NCI-H1092 treated with DMSO at 0.1 percent for 48 hours (cell line): ENCODE measurements around the gene CMIP.

ENCODE experiments used
- DNase-seq: peaks from one replicate; lab custom pipeline; 2025; lab: John Stamatoyannopoulos, UW

CMIP gene

DNA sequence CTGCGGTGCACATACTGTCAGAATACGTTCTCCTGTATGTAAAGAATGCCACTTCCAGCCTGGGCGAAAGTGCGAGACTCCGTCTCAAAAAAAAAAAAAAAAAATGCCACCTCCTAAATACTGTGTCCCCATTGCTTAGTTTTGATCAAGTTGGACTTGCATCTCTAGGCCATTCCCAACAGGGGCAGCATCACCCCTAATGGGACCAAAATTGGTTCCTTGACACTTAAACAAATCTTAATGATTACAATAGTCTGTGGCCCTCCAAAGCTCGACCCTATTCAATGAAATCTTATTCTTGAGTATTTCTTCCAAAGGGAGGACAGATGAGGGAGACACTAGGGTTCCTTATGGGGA is 179.8 kb downstream of the CMIP start:
- no peak for DNase-seq

GRCh38 chr16:81624760-81625543 is 180.3 kb downstream of the CMIP start:
- DNase-seq = peak; percentile 36

DNA sequence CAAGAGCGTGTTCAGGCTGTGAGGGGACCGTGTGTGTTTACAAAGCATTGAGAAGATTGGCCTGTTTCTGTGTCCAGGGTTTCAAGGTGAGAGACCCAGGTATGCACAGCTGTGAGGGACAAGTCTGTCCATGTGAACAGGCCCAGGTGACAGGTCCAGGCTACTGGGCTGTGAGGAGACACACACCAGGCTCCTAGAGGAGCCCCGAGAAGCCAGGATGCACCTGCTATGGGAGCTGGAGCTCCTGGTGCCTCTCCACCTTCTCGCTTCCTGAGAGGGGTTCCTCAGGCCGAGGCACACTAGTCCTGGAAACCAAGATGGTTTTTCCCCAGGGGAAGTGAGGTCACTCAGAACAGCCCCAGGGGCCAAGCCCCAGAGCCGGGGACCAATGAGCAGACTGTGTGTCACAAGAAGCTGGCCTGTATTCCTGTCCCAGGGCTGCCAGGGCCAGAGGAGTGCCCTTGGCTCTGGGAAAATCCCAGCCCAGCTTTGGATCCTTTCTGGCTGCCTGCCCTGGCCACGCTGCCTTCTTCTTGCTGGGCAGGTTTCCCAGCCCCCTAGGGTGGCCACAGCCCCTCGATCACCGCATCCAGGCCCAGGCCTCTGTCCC is 181.0 kb downstream of the CMIP start:
- DNase-seq = peak; percentile 67

DNA sequence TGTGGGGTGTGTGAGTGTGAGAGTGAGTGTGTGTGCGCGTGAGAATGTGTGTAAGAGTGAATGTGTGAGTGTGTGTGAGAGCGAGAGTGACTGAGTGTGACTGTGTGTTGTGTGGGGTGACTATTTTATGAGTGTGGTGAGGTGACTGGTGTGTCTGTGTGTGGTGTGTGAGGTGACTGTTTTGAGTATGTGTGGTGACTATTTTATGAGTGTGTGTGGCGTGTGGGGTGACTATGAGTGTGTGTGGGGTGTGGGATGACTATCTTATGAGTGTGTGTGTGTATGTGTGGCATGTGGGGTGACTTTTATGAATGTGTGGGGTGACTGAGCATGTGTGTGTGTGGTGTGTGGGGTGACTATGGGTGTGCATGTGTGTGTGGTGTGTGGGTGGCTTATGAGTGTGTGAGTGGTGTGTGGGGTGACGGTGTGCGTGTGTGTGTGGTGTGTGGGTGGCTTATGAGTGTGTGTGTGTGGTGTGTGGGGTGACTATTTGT is 181.6 kb downstream of the CMIP start:
- DNase-seq = no peak

GRCh38 chr16:81627024-81627423 is 182.4 kb downstream of the CMIP start:
- no peak for DNase-seq

GRCh38 chr16:81627729-81628244 is 183.2 kb downstream of the CMIP start:
- no peak for DNase-seq

DNA sequence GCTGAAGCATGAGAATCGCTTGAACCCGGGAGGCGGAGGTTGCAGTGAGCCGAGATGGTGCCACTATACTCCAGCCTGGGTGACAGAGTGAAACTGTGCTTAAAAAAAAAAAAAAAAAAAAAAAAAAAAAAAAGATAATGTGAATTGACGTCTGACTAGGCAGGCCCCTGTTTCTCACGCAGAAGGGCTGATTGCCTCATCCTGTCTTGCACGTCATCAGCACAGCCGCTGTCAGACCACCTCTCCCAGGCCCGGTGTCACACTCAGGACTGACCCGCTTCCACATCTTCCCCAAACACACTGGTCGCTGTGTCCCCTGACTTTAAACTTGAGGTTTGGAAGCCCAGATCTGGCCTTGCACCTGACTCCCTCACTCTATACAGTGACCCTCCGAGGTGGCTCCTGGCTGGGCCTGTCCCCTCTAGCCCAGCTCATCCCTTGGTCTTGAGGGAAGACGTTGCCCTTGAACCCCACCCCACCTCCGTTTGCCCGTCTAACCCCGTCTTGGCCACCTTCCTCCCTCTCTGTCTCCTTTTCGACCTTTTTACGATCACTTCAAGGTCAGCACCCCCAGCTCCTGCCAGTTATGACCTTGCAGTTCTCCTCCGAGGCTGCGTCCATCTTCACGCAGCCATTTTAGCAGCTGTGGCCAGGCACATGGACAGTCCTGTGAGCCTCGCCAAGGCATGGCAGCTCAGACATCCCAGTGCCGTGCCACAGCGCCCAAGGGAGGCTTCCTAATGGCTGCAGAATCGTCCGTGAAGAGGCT is 184.6 kb downstream of the CMIP start:
- DNase-seq = no peak

GRCh38 chr16:81629896-81630634 is 185.5 kb downstream of the CMIP start:
- peak; percentile 37 for DNase-seq

- peak; percentile 91 for DNase-seq
Measured at GRCh38 chr16:81630635-81631031, 186.0 kb downstream of the CMIP start.

GRCh38 chr16:81632392-81633146 is 188.0 kb downstream of the CMIP start:
- no peak for DNase-seq

- no peak for DNase-seq
Measured at GRCh38 chr16:81633147-81633619, 188.6 kb downstream of the CMIP start.

- no peak for DNase-seq
Measured at GRCh38 chr16:81633680-81634379, 189.2 kb downstream of the CMIP start.

DNA sequence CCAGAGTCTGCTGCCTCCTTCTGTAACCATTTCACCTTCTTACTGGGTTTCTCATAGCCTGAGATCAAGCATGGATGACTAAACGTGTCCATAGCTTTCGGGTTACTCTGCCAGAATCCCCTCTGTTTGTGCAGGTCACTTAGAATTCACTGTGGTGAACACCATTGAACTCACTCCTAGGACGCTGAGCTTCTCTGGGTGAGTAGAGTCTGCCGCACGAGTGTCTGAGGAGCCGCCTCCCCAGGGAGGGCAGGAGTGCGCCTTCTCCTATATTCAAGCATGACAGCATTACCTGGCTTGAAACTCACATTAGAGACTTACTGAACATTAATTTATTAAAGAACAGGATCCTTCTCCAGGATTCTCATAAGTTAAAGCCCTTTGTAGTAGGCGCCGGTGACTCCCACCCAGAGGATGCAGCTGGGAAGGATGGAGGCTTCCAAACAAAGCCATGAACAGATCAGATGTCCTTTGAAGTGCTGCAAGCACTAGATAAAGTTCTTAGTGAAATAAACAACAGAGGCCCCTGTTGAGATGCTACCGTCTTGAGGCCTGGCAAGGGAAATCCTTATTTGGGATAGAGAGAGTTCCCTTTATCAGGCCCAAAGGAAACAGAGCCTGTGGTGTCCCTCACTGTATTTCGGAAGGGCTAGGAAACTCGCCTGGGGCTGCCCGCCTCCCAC is 189.9 kb downstream of the CMIP start:
- DNase-seq = peak; percentile 75

- peak; percentile 88 for DNase-seq
Measured at GRCh38 chr16:81635063-81635937, 190.7 kb downstream of the CMIP start.

GRCh38 chr16:81636298-81636993 is 191.8 kb downstream of the CMIP start:
- DNase-seq = peak; percentile 48

- no peak for DNase-seq
Measured at GRCh38 chr16:81637336-81638235, 193.0 kb downstream of the CMIP start.
